H9 (cell line): ENCODE results near the gene CAMSAP2. TPM values are rescaled to one million over a fixed set of nuclear protein-coding genes. Genes with fewer than 3 reads are reported as not detected.

Experiments used
- DNase-seq: peaks from one replicate; pipeline ENCODE4 v3.0.0-alpha.2; 2017
- H2AFZ ChIP-seq: one replicate; pipeline ENCODE4 v1.6.1; 2013; ENCODE audit warnings: mild to moderate bottlenecking, low read length, control low read depth, moderate library complexity
- H2AK5ac ChIP-seq: 2 replicates; pipeline ENCODE4 v1.6.1; 2013; ENCODE audit warnings: low read length, control low read depth, mixed read lengths; ENCODE audit not compliant: insufficient read length
- H2BK120ac ChIP-seq: one replicate; pipeline ENCODE4 v1.6.1; 2013; ENCODE audit warnings: low read depth, mild to moderate bottlenecking, low read length, control low read depth, inconsistent platforms; ENCODE audit not compliant: poor library complexity, severe bottlenecking
- H2BK12ac ChIP-seq: 2 replicates; pipeline ENCODE4 v1.6.1; 2013; ENCODE audit warnings: low read length, control low read depth, mixed read lengths, low read depth; ENCODE audit not compliant: insufficient read length
- H2BK15ac ChIP-seq: 2 replicates; pipeline ENCODE4 v1.6.1; 2013; ENCODE audit warnings: low read depth, low read length, control low read depth
- H2BK20ac ChIP-seq: one replicate; pipeline ENCODE4 v1.6.1; 2013; ENCODE audit warnings: low read depth, mild to moderate bottlenecking, low read length, control low read depth, inconsistent platforms; ENCODE audit not compliant: poor library complexity, severe bottlenecking
- H2BK5ac ChIP-seq: 2 replicates; pipeline ENCODE4 v1.6.1; 2013; ENCODE audit warnings: low read length, control low read depth, mixed read lengths; ENCODE audit not compliant: insufficient read length
- H3K14ac ChIP-seq: 2 replicates; pipeline ENCODE4 v1.6.1; 2013; ENCODE audit warnings: low read length, control low read depth; ENCODE audit not compliant: insufficient read depth
- H3K18ac ChIP-seq: 2 replicates; pipeline ENCODE4 v1.6.1; 2013; ENCODE audit warnings: low read depth, mild to moderate bottlenecking, mixed read lengths, low read length, control low read depth; ENCODE audit not compliant: insufficient read length
- H3K23ac ChIP-seq: 2 replicates; pipeline ENCODE4 v1.6.1; 2013; ENCODE audit warnings: low read length, control low read depth, mixed read lengths, low read depth; ENCODE audit not compliant: insufficient read length
- H3K23me2 ChIP-seq: 2 replicates; pipeline ENCODE4 v1.6.1; 2013; ENCODE audit warnings: low read depth, mild to moderate bottlenecking, mixed read lengths, low read length, control low read depth; ENCODE audit not compliant: insufficient read length, poor library complexity, severe bottlenecking
- H3K27ac ChIP-seq: 2 replicates; pipeline ENCODE4 v1.5.1; 2013; ENCODE audit warnings: low read length, control low read depth, mixed read lengths, low read depth; ENCODE audit not compliant: insufficient read length
- H3K27me3 ChIP-seq: 2 replicates; pipeline ENCODE4 v1.6.1; 2013; ENCODE audit warnings: low read length, control low read depth, inconsistent platforms; ENCODE audit not compliant: insufficient read depth
- H3K4ac ChIP-seq: 2 replicates; pipeline ENCODE4 v1.6.1; 2013; ENCODE audit warnings: low read depth, mild to moderate bottlenecking, control low read depth, inconsistent platforms, low read length, moderate library complexity
- H3K4me1 ChIP-seq: 2 replicates; pipeline ENCODE4 v1.6.1; 2013; ENCODE audit warnings: low read length, control low read depth, inconsistent platforms; ENCODE audit not compliant: insufficient read depth
- H3K4me2 ChIP-seq: 2 replicates; pipeline ENCODE4 v1.6.1; 2013; ENCODE audit warnings: low read length, control low read depth, mixed read lengths; ENCODE audit not compliant: insufficient read length, insufficient read depth
- H3K56ac ChIP-seq: 2 replicates; pipeline ENCODE4 v1.6.1; 2013; ENCODE audit warnings: low read depth, mild to moderate bottlenecking, mixed read lengths, low read length, control low read depth; ENCODE audit not compliant: insufficient read length
- H3K79me1 ChIP-seq: 2 replicates; pipeline ENCODE4 v1.6.1; 2013; ENCODE audit warnings: low read depth, mild to moderate bottlenecking, moderate library complexity, low read length, control low read depth, inconsistent platforms; ENCODE audit not compliant: insufficient read depth, poor library complexity, severe bottlenecking
- H3K79me2 ChIP-seq: 2 replicates; pipeline ENCODE4 v1.6.1; 2013; ENCODE audit warnings: low read length, control low read depth, inconsistent platforms; ENCODE audit not compliant: insufficient read depth
- H3K9ac ChIP-seq: 2 replicates; pipeline ENCODE4 v1.6.1; 2013; ENCODE audit warnings: low read length, control low read depth, mixed read lengths; ENCODE audit not compliant: insufficient read length; ENCODE audit errors: extremely low read depth
- H3K9me3 ChIP-seq: one replicate; pipeline ENCODE4 v1.6.1; 2013; ENCODE audit warnings: low read depth, low read length, inconsistent platforms; ENCODE audit not compliant: control insufficient read depth
- H3T11ph ChIP-seq: one replicate; pipeline ENCODE4 v1.6.1; 2013; ENCODE audit warnings: mild to moderate bottlenecking, low read length, control low read depth, inconsistent platforms
- H4K20me1 ChIP-seq: one replicate; pipeline ENCODE4 v1.6.1; 2013; ENCODE audit not compliant: control insufficient read depth, insufficient read length, insufficient read depth
- H4K5ac ChIP-seq: 2 replicates; pipeline ENCODE4 v1.6.1; 2013; ENCODE audit warnings: low read depth, mild to moderate bottlenecking, mixed read lengths, low read length, control low read depth; ENCODE audit not compliant: insufficient read length
- H4K8ac ChIP-seq: replicated peaks from 2 replicates; pipeline ENCODE4 v1.6.1; 2013; ENCODE audit warnings: low read length, control low read depth, mixed read lengths, low read depth; ENCODE audit not compliant: insufficient read length
- H4K91ac ChIP-seq: 2 replicates; pipeline ENCODE4 v1.6.1; 2013; ENCODE audit warnings: low read depth, mild to moderate bottlenecking, moderate library complexity, mixed read lengths, low read length, control low read depth; ENCODE audit not compliant: insufficient read length
- H3K27ac Mint-ChIP-seq, 3 experiments: 2 replicates in 2 of 3; 3 replicates in 1 of 3; pipeline ENCODE4 v1.8.0; 2020 to 2021; ENCODE audit warnings: mixed read lengths in 3 of 3, mild to moderate bottlenecking in 1 of 3, moderate library complexity in 1 of 3
- H3K27me3 Mint-ChIP-seq: 2 replicates; pipeline ENCODE4 v1.8.0; 2021; ENCODE audit warnings: low read depth, mild to moderate bottlenecking, moderate library complexity, mixed read lengths
- H3K36me3 Mint-ChIP-seq, 3 experiments: 2 replicates in 2 of 3; 3 replicates in 1 of 3; pipeline ENCODE4 v1.8.0; 2020 to 2021; ENCODE audit warnings: low read depth in 3 of 3, mixed read lengths in 3 of 3; ENCODE audit not compliant: insufficient read depth in 1 of 3
- H3K4me1 Mint-ChIP-seq, 2 experiments: 2 replicates each; pipeline ENCODE4 v1.8.0; 2020; ENCODE audit warnings: mixed read lengths in 2 of 2
- H3K4me3 Mint-ChIP-seq, 2 experiments: 2 replicates in 1 of 2; 3 replicates in 1 of 2; pipeline ENCODE4 v1.8.0; 2020 to 2021; ENCODE audit warnings: mild to moderate bottlenecking in 2 of 2, mixed read lengths in 2 of 2, moderate library complexity in 1 of 2
- H3K9me3 Mint-ChIP-seq, 2 experiments: 2 replicates in 1 of 2; 3 replicates in 1 of 2; pipeline ENCODE4 v1.8.0; 2020; ENCODE audit warnings: mild to moderate bottlenecking in 2 of 2, mixed read lengths in 2 of 2, moderate library complexity in 1 of 2
- CTCF ChIP-seq: fragments of 200-600 bp; sonication (generic); conservative IDR thresholded peaks from 3 replicates; pipeline ENCODE4 v1.8.0; 2021; ENCODE audit warnings: antibody characterized with exemption, mild to moderate bottlenecking
- WGBS: extraction: QIAGEN DNeasy Blood & Tissue Kit; methylation state at CpG from one replicate; pipeline ENCODE4 v1.1.7; 2013; ENCODE audit warnings: missing lambda C conversion rate, low lambda C conversion rate, mixed read lengths; ENCODE audit not compliant: insufficient read length; ENCODE audit errors: extremely low coverage; 5-methylcytosine and 5-hydroxymethylcytosine counted together
- total RNA-seq: library from RNA; stranded (reverse); gene quantifications from 2 replicates; pipeline ENCODE4 v1.2.1, GENCODE V29; 2021

The CAMSAP2 gene
- total RNA-seq, 1 experiment from 2014 or later, result 33.7 TPM

- no peak overlapping the region for H4K91ac ChIP-seq
- no peak overlapping the region for H3K27ac Mint-ChIP-seq
- H3K23me2 ChIP-seq, result no peaks in the 10 kb centered on the region
- H3K4me1 ChIP-seq, result no peaks in the 10 kb centered on the region
- no peak for TF ChIP-seq CTCF
- no peak overlapping the region for H3K23ac ChIP-seq
- no peak overlapping the region for H4K5ac ChIP-seq
- no peaks in the 10 kb centered on the region for H3K79me1 ChIP-seq
- peaks cover 7 to 18% (median 16%) of the 10 kb centered on the region in 3 experiments for H3K36me3 Mint-ChIP-seq
- H3K27me3 Mint-ChIP-seq, result no peaks in the 10 kb centered on the region
- H2BK15ac ChIP-seq, result no peak overlapping the region
- H4K20me1 ChIP-seq, result no peaks in the 10 kb centered on the region
- no peaks in the 10 kb centered on the region for H3K79me2 ChIP-seq
- H3K9me3 ChIP-seq, result no peaks in the 10 kb centered on the region
- no peak overlapping the region for H3K27ac ChIP-seq
- no peak overlapping the region for H2BK20ac ChIP-seq
- no peak overlapping the region for H2BK120ac ChIP-seq
- peaks cover 0 to 3% of the 10 kb centered on the region in 2 experiments; a peak in 3 of 5 replicates for H3K9me3 Mint-ChIP-seq
- WGBS, result no CpG with 5 or more reads among the region's 1 CpG
- H2BK12ac ChIP-seq, result no peak overlapping the region
- no peak overlapping the region for H2AFZ ChIP-seq
- no peaks in the 10 kb centered on the region for H3K27me3 ChIP-seq
- no peak for DNase-seq
- no peak overlapping the region for H3K14ac ChIP-seq
- no peak overlapping the region for H2AK5ac ChIP-seq
- H3K9ac ChIP-seq, result no peak overlapping the region
- H3K18ac ChIP-seq, result no peak overlapping the region
- H3K56ac ChIP-seq, result no peak overlapping the region
- no peak overlapping the region for H3K4ac ChIP-seq
- H3T11ph ChIP-seq, result no peak overlapping the region
- H3K4me2 ChIP-seq, result no peak overlapping the region
- H2BK5ac ChIP-seq, result no peak overlapping the region
- no peak overlapping the region for H4K8ac ChIP-seq
- no peak overlapping the region for H3K4me3 Mint-ChIP-seq
- H3K4me1 Mint-ChIP-seq, result peaks cover 13 to 16% of the 10 kb centered on the region in 2 experiments
Observed at GRCh38 chr1:200795156-200795555, 56.5 kb downstream of the CAMSAP2 start.
